DND-41 (cell line): Measurements from ENCODE around the gene KSR1.
A peak's percentile ranks its signal among the peaks of the same experiment; 100 is the strongest.
"Not testable (repeated sequence)": the region's sequence is repeated elsewhere in the genome, so short reads cannot be mapped to it uniquely, and the experiment has no call there.

ENCODE experiments used
- ATAC-seq: fragments of 200-7000 bp; cut with Tn5 transposase; 3 replicates; pipeline ENCODE4 v1.9.1; 2021; ENCODE audit warnings: low read depth; ENCODE audit not compliant: insufficient read depth
- DNase-seq: peaks from one replicate; pipeline ENCODE4 v3.0.0-alpha.2; 2020
- H2AFZ ChIP-seq: 2 replicates; pipeline ENCODE4 v1.6.0; 2012; ENCODE audit warnings: low read depth, low read length
- H3K27ac ChIP-seq: 2 replicates; pipeline ENCODE4 v1.5.1; 2012; ENCODE audit warnings: low read length, inconsistent platforms
- H3K27me3 ChIP-seq: fragments of 200-600 bp; sonication (generic); 2 replicates; pipeline ENCODE4 v1.6.0; 2012; ENCODE audit warnings: low read length, mild to moderate bottlenecking, inconsistent platforms; ENCODE audit not compliant: insufficient read depth, poor library complexity
- H3K36me3 ChIP-seq: 2 replicates; pipeline ENCODE4 v1.5.1; 2012; ENCODE audit warnings: low read length, inconsistent platforms; ENCODE audit not compliant: insufficient read depth
- H3K4me1 ChIP-seq: 2 replicates; pipeline ENCODE4 v1.5.1; 2012; ENCODE audit warnings: mild to moderate bottlenecking, low read length; ENCODE audit not compliant: insufficient read depth
- H3K4me2 ChIP-seq: 2 replicates; pipeline ENCODE4 v1.6.0; 2012; ENCODE audit warnings: mild to moderate bottlenecking, moderate library complexity, low read length, inconsistent platforms; ENCODE audit not compliant: insufficient read depth
- H3K4me3 ChIP-seq, 2 experiments: fragments of 200-600 bp in 1 of 2; shearing (Covaris generic) in 1 of 2; 2 replicates each; pipeline ENCODE4 v1.5.1; 2012 to 2016; ENCODE audit warnings: inconsistent platforms in 2 of 2, low read length in 2 of 2, mild to moderate bottlenecking in 2 of 2, low read depth in 1 of 2, moderate library complexity in 1 of 2
- H3K79me2 ChIP-seq: 2 replicates; pipeline ENCODE4 v1.6.0; 2012; ENCODE audit warnings: low read length, inconsistent platforms; ENCODE audit not compliant: insufficient read depth
- H3K9ac ChIP-seq: 2 replicates; pipeline ENCODE4 v1.6.0; 2012; ENCODE audit warnings: low read depth, mild to moderate bottlenecking, inconsistent platforms, low read length, moderate library complexity
- H3K9me3 ChIP-seq: 2 replicates; pipeline ENCODE4 v1.5.1; 2012; ENCODE audit warnings: low read length, moderate library complexity, mild to moderate bottlenecking, inconsistent platforms; ENCODE audit not compliant: insufficient read depth, severe bottlenecking
- H4K20me1 ChIP-seq: 2 replicates; pipeline ENCODE4 v1.6.0; 2012; ENCODE audit warnings: low read length; ENCODE audit not compliant: insufficient read depth
- EZH2 ChIP-seq: IDR thresholded peaks from 3 replicates; pipeline ENCODE4 v1.6.1; 2012; ENCODE audit warnings: borderline replicate concordance, low read depth, mild to moderate bottlenecking, moderate library complexity, low read length, inconsistent platforms; ENCODE audit not compliant: severe bottlenecking
- TF ChIP-seq, protein P1 (sequence below): IDR thresholded peaks from 2 replicates; pipeline ENCODE4 v1.5.1; 2012; ENCODE audit warnings: borderline replicate concordance, low read length, moderate library complexity, mild to moderate bottlenecking; ENCODE audit not compliant: poor library complexity, severe bottlenecking; ENCODE audit errors: extremely low read depth

The KSR1 gene

DNA sequence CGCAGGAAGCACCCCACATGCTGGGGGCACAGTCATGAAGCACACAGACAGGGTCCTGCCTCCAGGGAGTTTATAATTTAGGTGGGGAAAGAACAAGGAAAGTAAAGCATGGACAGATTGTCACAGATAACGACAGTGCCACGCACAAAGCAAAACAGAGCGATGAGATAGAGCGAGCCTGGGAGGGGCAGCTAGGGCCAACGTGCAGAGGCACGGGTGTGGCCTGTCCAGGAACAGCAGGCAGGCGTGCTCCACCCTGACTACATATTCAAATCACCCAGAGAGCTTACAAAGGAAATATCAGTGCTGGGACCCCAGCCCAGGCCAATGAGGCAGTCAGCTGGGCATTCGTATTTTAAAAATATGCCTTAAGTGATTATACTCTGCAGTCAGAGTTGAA is 191.5 kb downstream of the KSR1 start:
- DNase-seq = no peak
- Histone ChIP-seq H3K9me3 (no peaks in the 10 kb centered on the region), H3K79me2 (no peaks in the 10 kb centered on the region), H2AFZ (no peak overlapping the region), H4K20me1 (no peaks in the 10 kb centered on the region), H3K4me2 (no peak overlapping the region), H3K4me3 (no peak overlapping the region), H3K36me3 (peaks cover 17% of the 10 kb centered on the region), H3K27ac (no peak overlapping the region), H3K9ac (no peak overlapping the region), H3K4me1 (peaks cover 37% of the 10 kb centered on the region), H3K27me3 (no peaks in the 10 kb centered on the region)
- TF ChIP-seq EZH2 = no peak
- TF ChIP-seq, protein P1, sequence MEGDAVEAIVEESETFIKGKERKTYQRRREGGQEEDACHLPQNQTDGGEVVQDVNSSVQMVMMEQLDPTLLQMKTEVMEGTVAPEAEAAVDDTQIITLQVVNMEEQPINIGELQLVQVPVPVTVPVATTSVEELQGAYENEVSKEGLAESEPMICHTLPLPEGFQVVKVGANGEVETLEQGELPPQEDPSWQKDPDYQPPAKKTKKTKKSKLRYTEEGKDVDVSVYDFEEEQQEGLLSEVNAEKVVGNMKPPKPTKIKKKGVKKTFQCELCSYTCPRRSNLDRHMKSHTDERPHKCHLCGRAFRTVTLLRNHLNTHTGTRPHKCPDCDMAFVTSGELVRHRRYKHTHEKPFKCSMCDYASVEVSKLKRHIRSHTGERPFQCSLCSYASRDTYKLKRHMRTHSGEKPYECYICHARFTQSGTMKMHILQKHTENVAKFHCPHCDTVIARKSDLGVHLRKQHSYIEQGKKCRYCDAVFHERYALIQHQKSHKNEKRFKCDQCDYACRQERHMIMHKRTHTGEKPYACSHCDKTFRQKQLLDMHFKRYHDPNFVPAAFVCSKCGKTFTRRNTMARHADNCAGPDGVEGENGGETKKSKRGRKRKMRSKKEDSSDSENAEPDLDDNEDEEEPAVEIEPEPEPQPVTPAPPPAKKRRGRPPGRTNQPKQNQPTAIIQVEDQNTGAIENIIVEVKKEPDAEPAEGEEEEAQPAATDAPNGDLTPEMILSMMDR = no peak
- no peak for ATAC-seq

DNA sequence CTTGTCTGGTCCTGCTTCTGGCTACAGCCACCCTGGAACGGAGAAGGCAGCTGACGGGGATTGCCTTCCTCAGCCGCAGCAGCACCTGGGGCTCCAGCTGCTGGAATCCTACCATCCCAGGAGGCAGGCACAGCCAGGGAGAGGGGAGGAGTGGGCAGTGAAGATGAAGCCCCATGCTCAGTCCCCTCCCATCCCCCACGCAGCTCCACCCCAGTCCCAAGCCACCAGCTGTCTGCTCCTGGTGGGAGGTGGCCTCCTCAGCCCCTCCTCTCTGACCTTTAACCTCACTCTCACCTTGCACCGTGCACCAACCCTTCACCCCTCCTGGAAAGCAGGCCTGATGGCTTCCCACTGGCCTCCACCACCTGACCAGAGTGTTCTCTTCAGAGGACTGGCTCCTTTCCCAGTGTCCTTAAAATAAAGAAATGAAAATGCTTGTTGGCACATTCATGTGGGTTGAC is 192.9 kb downstream of the KSR1 start:
- ATAC-seq, H3K4me2 ChIP-seq, H3K4me3 ChIP-seq, H3K9ac ChIP-seq, H4K20me1 ChIP-seq, H3K79me2 ChIP-seq, H3K27ac ChIP-seq, H3K9me3 ChIP-seq, H3K27me3 ChIP-seq, H2AFZ ChIP-seq, DNase-seq: not testable (repeated sequence)
- Histone ChIP-seq H3K36me3 (peaks cover 17% of the 10 kb centered on the region), H3K4me1 (peaks cover 50% of the 10 kb centered on the region)

GRCh38 chr17:27649929-27650328 is 193.7 kb downstream of the KSR1 start:
- H3K4me2 ChIP-seq = no peak overlapping the region
- no peaks in the 10 kb centered on the region for H4K20me1 ChIP-seq
- no peak for DNase-seq
- no peak overlapping the region for H3K4me3 ChIP-seq
- no peaks in the 10 kb centered on the region for H3K79me2 ChIP-seq
- H3K36me3 ChIP-seq = peaks cover 17% of the 10 kb centered on the region
- no peak for ATAC-seq
- peaks cover 55% of the 10 kb centered on the region for H3K4me1 ChIP-seq
- peak overlapping the region; percentile 93; the same call in 1 of the 2 replicates for H3K27ac ChIP-seq
- TF ChIP-seq EZH2 = no peak
- TF ChIP-seq, protein P1 = no peak
- H3K9me3 ChIP-seq = no peaks in the 10 kb centered on the region
- H2AFZ ChIP-seq = no peak overlapping the region
- H3K9ac ChIP-seq = no peak overlapping the region
- no peaks in the 10 kb centered on the region for H3K27me3 ChIP-seq

DNA sequence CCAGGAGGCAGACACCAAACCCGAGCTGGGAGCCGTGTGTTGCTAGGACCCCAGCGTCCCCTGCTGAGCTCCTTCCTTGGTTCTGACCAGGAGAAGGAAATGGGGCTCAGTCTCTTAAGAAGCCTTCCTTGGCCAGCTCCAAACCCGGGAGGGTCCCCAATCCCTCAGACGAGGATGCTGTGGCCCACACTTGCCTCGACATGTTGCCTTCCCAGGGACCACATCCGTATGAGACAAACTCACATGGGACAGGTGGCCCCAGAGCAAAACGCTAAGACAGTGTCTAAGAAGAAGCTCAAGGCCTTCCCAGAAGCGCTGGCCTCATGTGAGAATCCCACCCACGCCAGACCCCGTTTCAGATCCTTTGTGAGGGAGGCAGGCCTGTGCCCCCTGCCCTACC is 194.6 kb downstream of the KSR1 start:
- Histone ChIP-seq H3K4me3 (no peak overlapping the region), H3K36me3 (peaks cover 17% of the 10 kb centered on the region), H2AFZ (no peak overlapping the region), H3K79me2 (no peaks in the 10 kb centered on the region), H3K27ac (peak overlapping the region; percentile 93), H3K4me1 (peaks cover 55% of the 10 kb centered on the region), H3K9ac (peak overlapping the region; percentile 49), H3K4me2 (no peak overlapping the region), H3K9me3 (no peaks in the 10 kb centered on the region), H3K27me3 (no peaks in the 10 kb centered on the region), H4K20me1 (no peaks in the 10 kb centered on the region)
- 0 out of 3 replicates have a peak, but pooled peaks have one; percentile 10 for ATAC-seq
- peak; percentile 37 for DNase-seq
- no peak for TF ChIP-seq EZH2
- TF ChIP-seq, protein P1 = no peak
